Measurements from ENCODE around the gene KITLG. TPM values are rescaled to one million over a fixed set of nuclear protein-coding genes. Genes with fewer than 3 reads are reported as not detected.

KITLG gene
- total RNA-seq, 1 experiment from 2014 or later: 4.6 TPM

DNA sequence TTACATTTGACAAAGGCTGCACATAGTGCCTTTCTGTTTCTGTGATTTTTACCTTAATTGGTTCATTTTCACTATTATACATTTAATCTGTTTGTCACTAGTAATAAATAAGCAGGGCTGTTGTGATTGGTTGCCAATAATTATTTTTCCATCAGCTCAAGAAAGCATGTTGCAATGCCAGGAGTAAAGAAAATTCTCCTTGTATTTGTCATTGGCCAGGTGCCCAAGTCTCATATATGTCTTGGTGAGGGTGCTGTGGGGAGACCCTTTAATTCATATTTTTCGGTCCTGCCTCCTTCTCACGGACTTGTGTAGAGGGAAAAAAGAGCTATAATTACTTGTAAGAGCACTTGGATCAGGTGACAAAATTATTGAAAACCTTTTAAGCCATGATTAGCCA, 108.0 kb downstream of the KITLG start:
- no peak for DNase-seq (ENCODE audit: low spot score)
- no TSS peak for BruUV-seq (replicated peaks)
- Histone ChIP-seq H3K9me3 (ENCODE audit: low read depth, low read length, poor library complexity, severe bottlenecking) (no peaks in the 10 kb centered on the region), H3K27ac (ENCODE audit: low read depth, low read length, poor library complexity, severe bottlenecking) (no peak overlapping the region), H3K4me1 (ENCODE audit: insufficient read depth, low read length, poor library complexity, severe bottlenecking) (peaks cover 6% of the 10 kb centered on the region), H3K27me3 (replicated peaks; ENCODE audit: insufficient read depth, low read depth, low read length, poor library complexity) (no peaks in the 10 kb centered on the region), H3K36me3 (ENCODE audit: insufficient read depth, low read length, poor library complexity, severe bottlenecking) (no peaks in the 10 kb centered on the region), H3K4me3 (ENCODE audit: low read depth, low read length, poor library complexity, severe bottlenecking) (no peak overlapping the region)
- POLR2A ChIA-PET (ENCODE audit: low non-redundant PET): no interaction called here
- intact Hi-C loops (cut with micrococcal nuclease; ENCODE audit: unreplicated experiment): no loop called here
- TF ChIP-seq EZH2 (IDR thresholded peaks at IDR 0.05; ENCODE audit: borderline replicate concordance, low read depth, low read length, poor library complexity, severe bottlenecking) (no peak), CTCF (conservative IDR thresholded peaks at IDR 0.05; ENCODE audit: low read depth, low read length) (no peak)
- CTCF ChIA-PET: no interaction called here

- H3K4me1 ChIP-seq (ENCODE audit: insufficient read depth, low read length, poor library complexity, severe bottlenecking): peaks cover 6% of the 10 kb centered on the region
- no peaks in the 10 kb centered on the region for H3K9me3 ChIP-seq (ENCODE audit: low read depth, low read length, poor library complexity, severe bottlenecking)
- BruUV-seq (replicated peaks): no TSS peak
- TF ChIP-seq CTCF (conservative IDR thresholded peaks at IDR 0.05; ENCODE audit: low read depth, low read length) (no peak), EZH2 (IDR thresholded peaks at IDR 0.05; ENCODE audit: borderline replicate concordance, low read depth, low read length, poor library complexity, severe bottlenecking) (no peak)
- CTCF ChIA-PET: no interaction called here
- no peaks in the 10 kb centered on the region for H3K36me3 ChIP-seq (ENCODE audit: insufficient read depth, low read length, poor library complexity, severe bottlenecking)
- intact Hi-C loops (cut with micrococcal nuclease; ENCODE audit: unreplicated experiment): no loop called here
- no peak overlapping the region for H3K4me3 ChIP-seq (ENCODE audit: low read depth, low read length, poor library complexity, severe bottlenecking)
- DNase-seq (ENCODE audit: low spot score): no peak
- H3K27ac ChIP-seq (ENCODE audit: low read depth, low read length, poor library complexity, severe bottlenecking): no peak overlapping the region
- H3K27me3 ChIP-seq (replicated peaks; ENCODE audit: insufficient read depth, low read depth, low read length, poor library complexity): no peaks in the 10 kb centered on the region
- POLR2A ChIA-PET (ENCODE audit: low non-redundant PET): no interaction called here
These were observed 108.8 kb downstream of the KITLG start for GRCh38 chr12:88471331-88472045.

GRCh38 chr12:88469154-88469553, 111.1 kb downstream of the KITLG start:
- Histone ChIP-seq H3K27ac (ENCODE audit: low read depth, low read length, poor library complexity, severe bottlenecking) (no peak overlapping the region), H3K4me1 (ENCODE audit: insufficient read depth, low read length, poor library complexity, severe bottlenecking) (peaks cover 6% of the 10 kb centered on the region), H3K27me3 (replicated peaks; ENCODE audit: insufficient read depth, low read depth, low read length, poor library complexity) (no peaks in the 10 kb centered on the region), H3K9me3 (ENCODE audit: low read depth, low read length, poor library complexity, severe bottlenecking) (no peaks in the 10 kb centered on the region), H3K4me3 (ENCODE audit: low read depth, low read length, poor library complexity, severe bottlenecking) (no peak overlapping the region), H3K36me3 (ENCODE audit: insufficient read depth, low read length, poor library complexity, severe bottlenecking) (no peaks in the 10 kb centered on the region)
- DNase-seq (ENCODE audit: low spot score): no peak
- TF ChIP-seq CTCF (conservative IDR thresholded peaks at IDR 0.05; ENCODE audit: low read depth, low read length): no peak
- TF ChIP-seq EZH2 (IDR thresholded peaks at IDR 0.05; ENCODE audit: borderline replicate concordance, low read depth, low read length, poor library complexity, severe bottlenecking): no peak
- POLR2A ChIA-PET (ENCODE audit: low non-redundant PET): no interaction called here
- no TSS peak for BruUV-seq (replicated peaks)
- CTCF ChIA-PET: no interaction called here
- intact Hi-C loops (cut with micrococcal nuclease; ENCODE audit: unreplicated experiment): no loop called here
